SU-DHL-6 (cell line): ENCODE measurements around the gene HYOU1.
A peak's percentile ranks its signal among the peaks of the same experiment; 100 is the strongest.

Experiments
- H2AFZ ChIP-seq: fragments of 200-600 bp; sonication (generic); 2 replicates; pipeline ENCODE4 v1.6.1; 2014; ENCODE audit warnings: low read depth, mild to moderate bottlenecking, moderate library complexity, mixed read lengths, antibody characterized with exemption, low read length; ENCODE audit not compliant: severe bottlenecking
- H3F3A ChIP-seq: fragments of 200-600 bp; shearing (Covaris generic); 2 replicates; pipeline ENCODE4 v1.6.0; 2016; ENCODE audit warnings: antibody characterized with exemption, mild to moderate bottlenecking; ENCODE audit not compliant: insufficient read depth
- H3K27ac ChIP-seq: fragments of 200-600 bp; sonication (generic); 2 replicates; pipeline ENCODE4 v1.5.1; 2016; ENCODE audit warnings: low read depth, mild to moderate bottlenecking, low read length, moderate library complexity, mixed read lengths
- H3K27me3 ChIP-seq: fragments of 200-600 bp; sonication (generic), shearing (Covaris generic); 2 replicates; pipeline ENCODE4 v1.6.0; 2014; ENCODE audit warnings: mild to moderate bottlenecking, low read length
- H3K36me3 ChIP-seq: fragments of 200-600 bp; sonication (generic); 2 replicates; pipeline ENCODE4 v1.6.1; 2014; ENCODE audit warnings: mild to moderate bottlenecking, low read length, mixed read lengths
- H3K4me2 ChIP-seq: fragments of 300-600, 200-600 bp; shearing (Covaris generic), sonication (generic); 2 replicates; pipeline ENCODE4 v1.6.0; 2014; ENCODE audit warnings: low read length, low read depth, mild to moderate bottlenecking; ENCODE audit not compliant: poor library complexity, severe bottlenecking
- H3K4me3 ChIP-seq: fragments of 200-600 bp; sonication (generic); 2 replicates; pipeline ENCODE4 v1.5.1; 2014; ENCODE audit warnings: antibody characterized with exemption, low read length, mild to moderate bottlenecking, mixed read lengths; ENCODE audit not compliant: insufficient read depth, poor library complexity, severe bottlenecking
- H3K79me2 ChIP-seq: fragments of 200-600 bp; sonication (generic); 2 replicates; pipeline ENCODE4 v1.6.1; 2014; ENCODE audit warnings: mild to moderate bottlenecking, low read length, moderate library complexity; ENCODE audit not compliant: insufficient read depth
- H3K9ac ChIP-seq: fragments of 200-600 bp; sonication (generic); 2 replicates; pipeline ENCODE4 v1.7.0; 2014; ENCODE audit warnings: mild to moderate bottlenecking, low read length
- H3K9me2 ChIP-seq: fragments of 200-600 bp; sonication (generic); replicated peaks from 2 replicates; pipeline ENCODE4 v1.6.1; 2014; ENCODE audit warnings: low read length; ENCODE audit not compliant: insufficient read depth
- H3K9me3 ChIP-seq: fragments of 200-600 bp; sonication (generic); 2 replicates; pipeline ENCODE4 v1.6.1; 2014; ENCODE audit warnings: low read length, mixed read lengths; ENCODE audit not compliant: insufficient read depth
- H4K20me1 ChIP-seq: fragments of 200-600 bp; sonication (generic); 2 replicates; pipeline ENCODE4 v1.6.1; 2014; ENCODE audit warnings: low read depth, mild to moderate bottlenecking, antibody characterized with exemption, low read length, moderate library complexity, mixed read lengths
- EZH2phosphoT487 ChIP-seq: fragments of 200-600 bp; sonication (generic), shearing (Covaris generic); conservative IDR thresholded peaks from 2 replicates; pipeline ENCODE4 v1.6.1; 2018; ENCODE audit warnings: mild to moderate bottlenecking, antibody characterized with exemption, low read length, moderate library complexity, mixed read lengths
- TF ChIP-seq, protein P1 (sequence below): fragments of 200-600 bp; sonication (generic); IDR thresholded peaks from one replicate; pipeline ENCODE4 v1.5.1; 2017; ENCODE audit warnings: antibody characterized with exemption, mild to moderate bottlenecking, low read length, moderate library complexity; ENCODE audit not compliant: insufficient read depth, poor library complexity, severe bottlenecking

HYOU1 gene

DNA sequence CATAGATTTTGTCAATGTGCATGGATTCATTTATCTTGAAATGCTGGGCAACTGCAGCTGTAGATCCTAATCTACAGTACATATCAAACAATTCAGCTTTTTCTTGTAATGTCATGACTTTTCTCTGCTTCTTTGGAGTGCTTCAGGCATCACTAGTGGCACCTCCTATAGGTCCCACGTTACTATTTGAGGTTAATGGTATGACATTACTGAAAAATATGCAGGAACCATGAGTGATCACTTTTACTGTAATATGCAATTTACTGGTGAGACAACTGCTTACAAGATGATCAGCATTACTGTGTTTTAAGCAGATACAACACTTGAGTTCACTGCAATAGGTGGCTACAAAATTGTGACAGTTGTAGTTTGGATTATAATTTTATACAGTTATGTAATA lies 56.1 kb downstream of the HYOU1 start:
- H2AFZ ChIP-seq = no peak overlapping the region
- H3F3A ChIP-seq = no peaks in the 10 kb centered on the region
- no peaks in the 10 kb centered on the region for H3K9me2 ChIP-seq
- no peak overlapping the region for H3K4me3 ChIP-seq
- H3K36me3 ChIP-seq = 0 out of 2 replicates have a peak, but pooled peaks cover 4% of the 10 kb centered on the region
- no peak overlapping the region for H3K27ac ChIP-seq
- H3K4me2 ChIP-seq = no peak overlapping the region
- no peaks in the 10 kb centered on the region for H3K27me3 ChIP-seq
- no peak overlapping the region for H3K9ac ChIP-seq
- H3K9me3 ChIP-seq = no peaks in the 10 kb centered on the region
- H4K20me1 ChIP-seq = no peaks in the 10 kb centered on the region
- TF ChIP-seq, protein P1, sequence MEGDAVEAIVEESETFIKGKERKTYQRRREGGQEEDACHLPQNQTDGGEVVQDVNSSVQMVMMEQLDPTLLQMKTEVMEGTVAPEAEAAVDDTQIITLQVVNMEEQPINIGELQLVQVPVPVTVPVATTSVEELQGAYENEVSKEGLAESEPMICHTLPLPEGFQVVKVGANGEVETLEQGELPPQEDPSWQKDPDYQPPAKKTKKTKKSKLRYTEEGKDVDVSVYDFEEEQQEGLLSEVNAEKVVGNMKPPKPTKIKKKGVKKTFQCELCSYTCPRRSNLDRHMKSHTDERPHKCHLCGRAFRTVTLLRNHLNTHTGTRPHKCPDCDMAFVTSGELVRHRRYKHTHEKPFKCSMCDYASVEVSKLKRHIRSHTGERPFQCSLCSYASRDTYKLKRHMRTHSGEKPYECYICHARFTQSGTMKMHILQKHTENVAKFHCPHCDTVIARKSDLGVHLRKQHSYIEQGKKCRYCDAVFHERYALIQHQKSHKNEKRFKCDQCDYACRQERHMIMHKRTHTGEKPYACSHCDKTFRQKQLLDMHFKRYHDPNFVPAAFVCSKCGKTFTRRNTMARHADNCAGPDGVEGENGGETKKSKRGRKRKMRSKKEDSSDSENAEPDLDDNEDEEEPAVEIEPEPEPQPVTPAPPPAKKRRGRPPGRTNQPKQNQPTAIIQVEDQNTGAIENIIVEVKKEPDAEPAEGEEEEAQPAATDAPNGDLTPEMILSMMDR = no peak
- no peak for TF ChIP-seq EZH2phosphoT487
- H3K79me2 ChIP-seq = peaks cover 43% of the 10 kb centered on the region

DNA sequence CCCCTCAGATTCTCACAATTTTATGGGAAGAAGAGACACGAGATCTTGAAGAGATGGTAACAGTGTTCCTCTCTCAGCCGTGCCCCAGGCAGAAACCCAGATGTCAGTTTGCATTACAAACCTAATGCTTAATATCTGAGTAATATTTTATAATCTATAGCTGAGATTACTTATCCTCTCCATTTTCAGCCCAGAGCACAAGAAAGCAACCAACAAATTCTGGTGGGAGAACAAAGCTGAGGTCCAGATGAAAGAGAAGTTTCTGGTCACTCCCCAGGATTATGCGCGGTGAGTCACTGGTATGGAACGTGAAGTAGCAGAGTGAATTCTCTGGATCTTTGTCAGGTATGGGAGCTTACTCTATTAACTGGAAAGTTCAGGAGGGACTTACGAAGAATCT lies 58.2 kb downstream of the HYOU1 start:
- H3K9me2 ChIP-seq = no peaks in the 10 kb centered on the region
- 0 out of 2 replicates have a peak overlapping the region, but pooled peaks have one; percentile 5 for H3K27ac ChIP-seq
- no peak overlapping the region for H2AFZ ChIP-seq
- peak overlapping the region; percentile 73 for H3K4me3 ChIP-seq
- H4K20me1 ChIP-seq = no peaks in the 10 kb centered on the region
- no peaks in the 10 kb centered on the region for H3F3A ChIP-seq
- H3K36me3 ChIP-seq = 0 out of 2 replicates have a peak, but pooled peaks cover 4% of the 10 kb centered on the region
- H3K79me2 ChIP-seq = peaks cover 40% of the 10 kb centered on the region
- peak overlapping the region; percentile 79 for H3K9ac ChIP-seq
- H3K27me3 ChIP-seq = no peaks in the 10 kb centered on the region
- H3K4me2 ChIP-seq = peak overlapping the region; percentile 74
- no peaks in the 10 kb centered on the region for H3K9me3 ChIP-seq
- TF ChIP-seq EZH2phosphoT487 = no peak
- TF ChIP-seq, protein P1 = no peak

DNA sequence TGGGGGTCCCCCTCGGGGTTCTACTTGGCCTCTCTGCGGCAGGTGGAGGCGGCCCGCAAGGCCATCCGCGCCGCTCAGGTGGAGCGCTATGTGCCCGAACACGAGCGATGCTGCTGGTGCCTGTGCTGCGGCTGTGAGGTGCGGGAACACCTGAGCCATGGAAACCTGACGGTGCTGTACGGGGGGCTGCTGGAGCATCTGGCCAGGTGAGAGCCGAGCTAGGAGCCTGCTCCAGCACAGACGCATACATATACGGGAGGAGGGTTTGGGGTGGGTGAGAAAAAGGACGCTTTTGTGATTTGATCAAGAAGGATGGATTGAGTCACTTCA lies 58.7 kb downstream of the HYOU1 start:
- no peak for TF ChIP-seq EZH2phosphoT487
- TF ChIP-seq, protein P1 = no peak
- Histone ChIP-seq H3K36me3 (0 out of 2 replicates have a peak, but pooled peaks cover 4% of the 10 kb centered on the region), H3K4me3 (peak overlapping the region; percentile 73), H3K9me3 (no peaks in the 10 kb centered on the region), H2AFZ (peak overlapping the region; percentile 70), H3K9ac (peak overlapping the region; percentile 79), H3K9me2 (no peaks in the 10 kb centered on the region), H4K20me1 (no peaks in the 10 kb centered on the region), H3F3A (no peaks in the 10 kb centered on the region), H3K27me3 (no peaks in the 10 kb centered on the region), H3K27ac (peak overlapping the region; percentile 5; the same call in 1 of the 2 replicates), H3K79me2 (peaks cover 40% of the 10 kb centered on the region), H3K4me2 (peak overlapping the region; percentile 74)
